Activated naive CD4-positive, alpha-beta T cell treated with anti-CD3 and anti-CD28 coated beads, Interleukin-2, amount 10 ng/mL, durations not matched to agents 7 days and 5 days (primary cell): ENCODE data around the gene EIF2B5.
"Not testable (repeated sequence)": the region's sequence is repeated elsewhere in the genome, so short reads cannot be mapped to it uniquely, and the experiment has no call there.

Experiments used
- CTCF ChIA-PET: fragments of 350-600 bp; sonication (Branson Sonifier 250); formaldehyde crosslinking; loops from one replicate; lab custom pipeline; 2021; ENCODE audit warnings: antibody characterized with exemption; lab: Charles Lee
- DNase-seq: peaks from one replicate; pipeline ENCODE4 v3.0.0-alpha.2; 2020
- H3K27ac Mint-ChIP-seq: one replicate; pipeline ENCODE4 v1.8.0; 2021; ENCODE audit warnings: mild to moderate bottlenecking, moderate library complexity, mixed read lengths
- H3K27me3 Mint-ChIP-seq: one replicate; pipeline ENCODE4 v1.8.0; 2021; ENCODE audit warnings: mild to moderate bottlenecking, mixed read lengths
- H3K36me3 Mint-ChIP-seq: one replicate; pipeline ENCODE4 v1.8.0; 2021; ENCODE audit warnings: mixed read lengths
- H3K4me1 Mint-ChIP-seq: one replicate; pipeline ENCODE4 v1.8.0; 2021; ENCODE audit warnings: mixed read lengths
- H3K4me3 Mint-ChIP-seq: one replicate; pipeline ENCODE4 v1.8.0; 2021; ENCODE audit warnings: mild to moderate bottlenecking, moderate library complexity, mixed read lengths
- H3K9me3 Mint-ChIP-seq: one replicate; pipeline ENCODE4 v1.8.0; 2021; ENCODE audit warnings: mixed read lengths

Gene EIF2B5

GRCh38 chr3:184155644-184156521 lies 20.7 kb downstream of the EIF2B5 start:
- peak; percentile 62 for DNase-seq
- no peaks in the 10 kb centered on the region for H3K27me3 Mint-ChIP-seq
- CTCF ChIA-PET, result interaction anchor here (1.0 to 1.5 kb wide), 5 partner anchors 9 to 252 kb away, joined by 3 to 5 read pairs (median 3); partner anchors contain the start of gene EEF1AKMT4
- peak overlapping the region; percentile 97 for H3K4me3 Mint-ChIP-seq
- peak overlapping the region; percentile 79 for H3K27ac Mint-ChIP-seq
- peaks cover 3% of the 10 kb centered on the region for H3K36me3 Mint-ChIP-seq
- H3K9me3 Mint-ChIP-seq, result no peaks in the 10 kb centered on the region
- H3K4me1 Mint-ChIP-seq, result peaks cover 33% of the 10 kb centered on the region

DNA sequence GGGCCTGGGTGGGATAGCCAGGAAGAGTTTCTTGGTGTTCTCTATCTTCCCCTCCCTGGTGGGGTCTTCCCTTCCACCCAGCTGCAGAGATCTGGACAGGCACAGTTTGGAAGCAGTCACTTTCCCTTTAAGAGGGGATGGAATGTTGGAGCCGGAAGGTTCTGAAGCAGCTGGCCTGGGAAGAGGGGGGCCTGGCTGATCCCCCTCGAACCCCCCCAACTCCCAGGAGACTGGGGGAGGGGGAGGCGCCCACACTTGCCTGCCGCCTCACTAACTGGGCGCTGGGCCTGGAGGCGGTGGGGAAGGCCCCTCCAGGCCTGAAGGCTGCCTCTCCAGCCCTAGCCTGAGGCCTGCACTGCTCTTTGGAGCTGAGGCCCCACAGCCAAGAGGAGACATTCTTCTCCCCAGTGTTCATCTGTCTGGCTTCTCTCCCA lies 21.4 kb downstream of the EIF2B5 start:
- no peak for DNase-seq
- H3K36me3 Mint-ChIP-seq, result peaks cover 5% of the 10 kb centered on the region
- peaks cover 33% of the 10 kb centered on the region for H3K4me1 Mint-ChIP-seq
- no peaks in the 10 kb centered on the region for H3K27me3 Mint-ChIP-seq
- peak overlapping the region; percentile 79 for H3K27ac Mint-ChIP-seq
- H3K9me3 Mint-ChIP-seq, result no peaks in the 10 kb centered on the region
- CTCF ChIA-PET, result interaction anchor here (1.1 to 1.5 kb wide), 2 partner anchors 10 to 93 kb away, joined by 3 read pairs; partner anchors contain the start of gene EEF1AKMT4
- peak overlapping the region; percentile 97 for H3K4me3 Mint-ChIP-seq

DNA sequence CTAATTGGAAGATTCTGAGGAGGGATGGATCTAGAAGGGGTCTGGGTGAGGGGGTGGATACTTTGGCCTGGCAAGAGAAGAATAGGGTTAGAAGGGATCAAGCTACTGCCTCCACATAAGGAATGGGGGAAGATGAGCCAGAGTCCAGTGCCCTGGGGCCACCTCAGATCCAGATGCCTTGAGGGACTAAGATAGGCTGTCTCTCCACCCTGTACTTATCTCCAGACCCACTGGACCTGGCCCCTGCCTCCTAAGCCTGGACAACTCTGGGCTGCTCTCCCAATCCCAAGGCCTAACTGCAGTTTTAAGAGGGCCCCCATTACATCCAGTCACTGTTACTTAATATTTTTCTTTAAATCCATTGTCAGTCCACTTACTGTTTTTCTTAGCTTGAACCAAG lies 22.0 kb downstream of the EIF2B5 start:
- peaks cover 33% of the 10 kb centered on the region for H3K4me1 Mint-ChIP-seq
- DNase-seq, result no peak
- peaks cover 8% of the 10 kb centered on the region for H3K36me3 Mint-ChIP-seq
- peak overlapping the region; percentile 97 for H3K4me3 Mint-ChIP-seq
- H3K9me3 Mint-ChIP-seq, result no peaks in the 10 kb centered on the region
- CTCF ChIA-PET, result interaction anchor here (1.5 kb wide), 1 partner anchor 10 kb away, joined by 3 read pairs; no protein-coding TSS in a partner anchor
- no peaks in the 10 kb centered on the region for H3K27me3 Mint-ChIP-seq
- H3K27ac Mint-ChIP-seq, result no peak overlapping the region

DNA sequence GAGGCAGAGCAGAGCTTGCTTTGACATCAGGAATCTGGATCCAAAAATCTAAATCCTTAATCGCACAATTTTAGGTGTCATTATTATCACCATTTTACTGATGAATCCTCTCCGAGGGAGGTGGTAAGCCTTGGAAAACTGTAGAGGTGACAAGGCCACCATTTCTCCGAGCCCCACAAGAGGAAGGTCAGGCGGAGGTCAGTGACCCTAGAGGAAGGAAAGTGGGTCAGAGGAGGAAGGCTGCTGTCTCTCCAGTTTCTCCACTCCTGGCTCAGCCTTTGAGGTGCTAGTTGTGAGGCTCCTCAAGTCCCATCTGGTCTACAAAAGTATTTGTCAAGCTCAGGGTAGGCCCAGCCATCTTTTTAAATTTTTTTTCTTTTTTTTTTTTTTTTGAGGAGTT lies 23.2 kb downstream of the EIF2B5 start:
- no peak overlapping the region for H3K4me3 Mint-ChIP-seq
- H3K9me3 Mint-ChIP-seq, result no peaks in the 10 kb centered on the region
- H3K27me3 Mint-ChIP-seq, result no peaks in the 10 kb centered on the region
- DNase-seq, result no peak
- H3K27ac Mint-ChIP-seq, result no peak overlapping the region
- H3K36me3 Mint-ChIP-seq, result peaks cover 9% of the 10 kb centered on the region
- CTCF ChIA-PET, result no interaction called here
- H3K4me1 Mint-ChIP-seq, result peaks cover 33% of the 10 kb centered on the region

DNA sequence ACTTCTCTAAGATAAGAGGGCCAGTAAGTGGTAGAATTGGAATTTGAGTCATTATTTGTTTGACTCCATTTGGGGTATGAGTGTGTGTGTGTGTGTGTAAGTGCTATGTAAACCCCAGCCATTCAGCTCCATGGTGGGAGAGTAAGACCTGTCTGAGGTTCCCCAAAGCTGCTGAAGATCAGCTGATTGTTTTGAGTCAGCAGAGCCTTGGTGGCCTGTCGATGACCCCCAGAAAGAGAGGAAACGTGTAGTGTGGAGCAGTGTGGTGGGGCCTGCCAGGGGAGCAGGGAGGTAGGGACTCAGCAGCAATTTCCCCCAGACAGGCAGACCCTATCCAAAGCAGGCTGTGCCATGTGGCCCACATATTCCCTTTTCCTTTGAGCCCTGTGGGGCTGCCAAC lies 25.3 kb downstream of the EIF2B5 start:
- Mint-ChIP-seq H3K4me1 (peaks cover 30% of the 10 kb centered on the region), H3K36me3 (peaks cover 20% of the 10 kb centered on the region), H3K27me3 (no peaks in the 10 kb centered on the region), H3K27ac (no peak overlapping the region), H3K4me3 (no peak overlapping the region), H3K9me3 (no peaks in the 10 kb centered on the region)
- no peak for DNase-seq
- CTCF ChIA-PET, result no interaction called here

GRCh38 chr3:184162571-184163070 lies 27.5 kb downstream of the EIF2B5 start:
- CTCF ChIA-PET, H3K27ac Mint-ChIP-seq: not testable (repeated sequence)
- peaks cover 13% of the 10 kb centered on the region for H3K4me1 Mint-ChIP-seq

DNA sequence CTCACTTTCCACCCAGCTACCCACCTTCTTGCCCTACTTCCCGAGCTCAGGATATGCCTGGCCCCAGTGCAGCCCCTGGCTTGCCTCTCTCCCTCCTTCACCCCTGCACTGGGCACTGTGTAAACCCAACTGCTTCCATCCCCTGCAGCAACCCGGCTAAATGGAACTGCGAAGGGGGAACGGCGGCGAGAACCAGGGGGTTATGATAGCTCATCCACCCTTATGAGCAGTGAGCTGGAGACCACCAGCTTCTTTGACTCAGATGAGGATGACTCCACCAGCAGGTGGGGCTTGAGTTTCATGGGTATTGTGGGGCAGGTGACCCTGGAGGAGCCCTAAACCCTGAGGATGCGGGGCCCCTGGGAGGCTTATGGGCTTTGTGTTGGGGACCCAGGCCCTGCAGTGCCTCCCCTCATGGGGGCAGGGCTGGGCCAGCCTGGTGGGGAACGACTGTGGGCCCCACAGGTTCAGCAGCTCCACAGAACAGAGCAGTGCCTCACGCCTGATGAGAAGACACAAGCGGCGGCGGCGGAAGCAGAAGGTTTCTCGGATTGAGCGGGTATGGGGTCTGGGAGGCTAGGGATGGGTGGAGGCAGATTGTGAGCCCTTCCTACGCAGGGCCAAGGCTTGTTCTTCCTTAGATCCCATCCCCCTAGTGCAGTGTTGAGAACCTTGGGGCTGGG lies 29.6 kb downstream of the EIF2B5 start:
- Mint-ChIP-seq H3K27me3 (no peaks in the 10 kb centered on the region), H3K9me3 (no peaks in the 10 kb centered on the region), H3K4me3 (no peak overlapping the region), H3K36me3 (peaks cover 27% of the 10 kb centered on the region), H3K27ac (no peak overlapping the region), H3K4me1 (peaks cover 5% of the 10 kb centered on the region)
- CTCF ChIA-PET, result interaction anchor here (0.7 kb wide), 1 partner anchor 36 kb away, joined by 3 read pairs; no protein-coding TSS in a partner anchor
- DNase-seq, result no peak

More at GRCh38 chr3:184162571-184163070, 27.5 kb downstream of the EIF2B5 start:
- H3K4me3 Mint-ChIP-seq, H3K9me3 Mint-ChIP-seq, H3K27me3 Mint-ChIP-seq, DNase-seq: not testable (repeated sequence)
- peaks cover 27% of the 10 kb centered on the region for H3K36me3 Mint-ChIP-seq

DNA sequence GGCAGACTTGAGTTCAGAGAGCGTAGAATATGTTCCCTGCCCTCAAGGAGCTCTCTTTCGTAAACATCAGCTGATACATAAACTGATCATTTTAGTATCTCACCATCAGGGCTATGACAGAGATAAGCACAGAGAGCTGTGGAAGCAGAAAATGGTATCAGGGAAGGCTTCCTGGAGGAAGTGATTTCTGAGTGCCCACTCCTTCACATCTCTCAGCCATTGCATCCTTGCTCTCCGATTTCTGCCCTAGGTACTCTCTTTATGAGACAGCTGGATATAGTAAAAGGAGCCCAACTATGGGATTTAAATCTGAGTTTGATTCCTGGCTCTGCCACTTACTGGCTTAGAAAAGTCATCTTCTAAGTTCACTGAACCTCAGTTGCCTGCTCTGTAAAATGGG lies 30.4 kb downstream of the EIF2B5 start:
- CTCF ChIA-PET, result no interaction called here
- no peak overlapping the region for H3K4me3 Mint-ChIP-seq
- no peaks in the 10 kb centered on the region for H3K4me1 Mint-ChIP-seq
- no peaks in the 10 kb centered on the region for H3K27me3 Mint-ChIP-seq
- no peak for DNase-seq
- peaks cover 27% of the 10 kb centered on the region for H3K36me3 Mint-ChIP-seq
- no peaks in the 10 kb centered on the region for H3K9me3 Mint-ChIP-seq
- no peak overlapping the region for H3K27ac Mint-ChIP-seq

DNA sequence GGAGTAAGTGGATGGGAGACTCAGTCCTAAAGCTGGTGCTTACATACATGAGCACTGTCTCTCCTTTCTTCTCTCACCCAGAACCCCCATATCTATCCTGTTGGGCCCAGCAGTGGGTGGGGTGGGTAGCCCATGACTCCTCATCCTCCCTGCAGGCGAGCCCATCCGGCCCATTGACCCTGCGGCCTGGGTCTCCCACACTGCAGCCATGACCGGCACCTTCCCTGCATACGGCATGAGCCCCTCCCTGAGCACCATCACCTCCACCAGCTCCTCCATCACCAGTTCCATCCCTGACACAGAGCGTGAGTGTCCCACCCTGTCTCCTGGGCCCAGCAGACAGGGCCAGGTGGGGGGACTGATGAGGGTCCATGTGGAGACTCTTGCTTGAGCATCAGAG lies 31.5 kb downstream of the EIF2B5 start:
- H3K36me3 Mint-ChIP-seq, result peaks cover 27% of the 10 kb centered on the region
- H3K4me3 Mint-ChIP-seq, result no peak overlapping the region
- no peaks in the 10 kb centered on the region for H3K27me3 Mint-ChIP-seq
- DNase-seq, result no peak
- H3K9me3 Mint-ChIP-seq, result no peaks in the 10 kb centered on the region
- CTCF ChIA-PET, result no interaction called here
- H3K4me1 Mint-ChIP-seq, result no peaks in the 10 kb centered on the region
- no peak overlapping the region for H3K27ac Mint-ChIP-seq

GRCh38 chr3:184167786-184168185 lies 32.6 kb downstream of the EIF2B5 start:
- CTCF ChIA-PET, result no interaction called here
- Mint-ChIP-seq H3K27me3 (no peaks in the 10 kb centered on the region), H3K9me3 (no peaks in the 10 kb centered on the region), H3K4me3 (no peak overlapping the region), H3K27ac (no peak overlapping the region), H3K4me1 (no peaks in the 10 kb centered on the region), H3K36me3 (peaks cover 28% of the 10 kb centered on the region)
- no peak for DNase-seq

DNA sequence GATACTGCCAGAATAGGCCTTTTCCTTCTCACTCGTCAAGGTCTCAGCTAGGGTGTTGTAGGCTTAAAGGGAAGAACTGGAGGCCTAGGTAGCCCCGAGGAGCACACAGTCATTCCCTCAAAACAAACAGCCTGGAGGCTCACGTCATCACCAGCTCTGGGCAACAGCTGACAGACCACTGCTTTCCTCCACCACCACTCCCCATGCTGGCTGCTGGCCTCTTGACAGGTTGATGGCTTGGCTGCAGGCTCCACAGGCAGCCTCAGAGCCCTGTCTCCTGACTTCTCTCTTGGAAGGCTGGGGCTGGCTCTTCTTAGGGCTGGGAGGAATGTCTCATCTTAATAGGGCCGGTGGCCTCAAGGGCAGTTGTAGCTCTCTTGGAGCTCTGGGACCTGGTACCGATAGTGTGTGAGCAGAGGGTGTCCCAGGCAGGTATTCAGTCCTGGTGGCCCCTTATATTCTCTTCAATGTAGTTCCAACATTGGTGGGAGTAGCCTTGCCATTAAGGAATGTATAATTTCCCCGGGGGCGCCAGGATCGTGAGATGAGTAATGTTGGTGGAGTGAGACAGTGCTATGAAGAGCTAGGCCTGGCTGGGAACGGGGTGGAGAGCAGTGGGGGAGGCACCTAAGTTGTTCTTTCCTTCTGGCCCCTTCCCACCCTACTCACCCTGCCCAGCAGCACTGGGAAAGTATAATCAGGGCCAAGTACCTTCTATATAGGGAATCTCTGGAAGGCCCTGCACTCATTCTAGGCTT lies 33.4 kb downstream of the EIF2B5 start:
- no peak for DNase-seq
- H3K4me3 Mint-ChIP-seq, result no peak overlapping the region
- H3K27ac Mint-ChIP-seq, result no peak overlapping the region
- peaks cover under 1% of the 10 kb centered on the region for H3K4me1 Mint-ChIP-seq
- H3K27me3 Mint-ChIP-seq, result no peaks in the 10 kb centered on the region
- peaks cover 26% of the 10 kb centered on the region for H3K36me3 Mint-ChIP-seq
- CTCF ChIA-PET, result interaction anchor here (1.3 kb wide), 1 partner anchor 9 kb away, joined by 3 read pairs; no protein-coding TSS in a partner anchor
- H3K9me3 Mint-ChIP-seq, result no peaks in the 10 kb centered on the region

GRCh38 chr3:184169896-184170875 lies 35.0 kb downstream of the EIF2B5 start:
- peaks cover 19% of the 10 kb centered on the region for H3K36me3 Mint-ChIP-seq
- no peak overlapping the region for H3K4me3 Mint-ChIP-seq
- H3K9me3 Mint-ChIP-seq, result no peaks in the 10 kb centered on the region
- H3K27me3 Mint-ChIP-seq, result no peaks in the 10 kb centered on the region
- no peak overlapping the region for H3K27ac Mint-ChIP-seq
- H3K4me1 Mint-ChIP-seq, result peaks cover 8% of the 10 kb centered on the region
- CTCF ChIA-PET, result interaction anchor here (0.5 to 1.3 kb wide), 2 partner anchors 11 to 20 kb away, joined by 3 read pairs; no protein-coding TSS in a partner anchor
- no peak for DNase-seq

DNA sequence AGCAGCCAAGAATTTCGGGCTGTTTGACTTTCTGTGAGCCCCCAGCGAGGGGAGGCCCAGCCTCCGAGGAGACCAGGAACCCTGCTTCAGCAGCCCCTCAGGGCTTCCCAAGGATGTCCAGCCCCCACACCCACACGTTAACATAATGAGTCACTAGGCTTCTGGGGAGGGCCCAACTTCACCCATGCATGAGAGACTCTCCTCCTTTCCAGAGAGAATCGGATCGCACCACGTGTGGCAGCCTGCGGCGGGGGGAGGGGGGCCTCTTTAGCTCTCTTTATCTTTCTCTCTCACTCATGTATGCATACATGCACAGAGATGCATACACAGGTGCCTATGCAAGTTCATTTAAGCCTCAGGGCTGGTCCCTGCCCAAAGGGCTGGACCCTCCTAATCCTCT lies 36.4 kb downstream of the EIF2B5 start:
- peaks cover 19% of the 10 kb centered on the region for H3K36me3 Mint-ChIP-seq
- peaks cover 22% of the 10 kb centered on the region for H3K4me1 Mint-ChIP-seq
- no peak overlapping the region for H3K27ac Mint-ChIP-seq
- DNase-seq, result no peak
- no peaks in the 10 kb centered on the region for H3K27me3 Mint-ChIP-seq
- CTCF ChIA-PET, result no interaction called here
- H3K4me3 Mint-ChIP-seq, result no peak overlapping the region
- H3K9me3 Mint-ChIP-seq, result no peaks in the 10 kb centered on the region
